ENCODE data around the gene GNAZ.

The GNAZ gene

DNA sequence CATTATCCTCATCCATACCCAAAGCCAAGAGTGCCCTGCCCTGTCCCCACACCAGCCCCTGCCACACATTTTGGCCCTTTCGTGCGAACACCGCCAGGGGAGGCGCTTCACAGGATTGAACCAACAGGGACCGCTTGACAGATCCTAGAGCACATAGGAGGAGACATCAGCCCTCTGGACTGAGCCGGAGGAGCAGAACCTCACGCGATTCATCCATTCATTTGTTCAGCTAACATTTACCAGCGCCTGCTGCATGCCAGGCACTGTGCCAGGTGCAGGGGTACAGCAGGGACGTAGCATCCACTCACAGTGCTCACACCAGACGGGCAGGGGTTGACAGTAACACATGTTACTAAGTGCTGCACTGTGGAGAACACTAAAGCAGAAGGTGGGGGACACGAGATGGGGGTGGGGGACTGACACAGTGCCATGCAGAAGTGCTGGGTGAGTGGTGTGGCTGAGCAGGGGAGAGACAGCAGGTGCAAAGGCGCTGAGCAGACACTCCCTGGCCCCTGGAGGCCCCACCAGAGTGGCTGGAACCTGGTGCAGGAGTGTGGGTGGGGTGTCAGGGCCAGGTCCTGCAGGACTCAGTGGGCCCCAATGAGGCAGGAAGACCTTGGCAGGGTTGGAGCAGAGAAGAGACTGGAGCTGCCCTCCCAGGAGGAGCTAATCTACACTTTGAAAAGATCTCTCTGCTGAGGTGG is 3.4 kb downstream of the GNAZ start:
- H3F3A ChIP-seq (ENCODE audit: insufficient read depth): no peaks in the 10 kb centered on the region
- H3K27me3 ChIP-seq (ENCODE audit: low read length): no peaks in the 10 kb centered on the region
- no peaks in the 10 kb centered on the region for H3K36me3 ChIP-seq (ENCODE audit: low read length)
- no peak overlapping the region for H2AFZ ChIP-seq (ENCODE audit: low read depth, low read length, severe bottlenecking)
- no peak overlapping the region for H3K9ac ChIP-seq (ENCODE audit: low read length)
- no peak overlapping the region for H3K27ac ChIP-seq (ENCODE audit: low read depth, low read length)
- no peak overlapping the region for H3K4me2 ChIP-seq (ENCODE audit: low read depth, low read length, poor library complexity, severe bottlenecking)
- H3K9me2 ChIP-seq (replicated peaks; ENCODE audit: insufficient read depth, low read length): no peaks in the 10 kb centered on the region
- H3K4me3 ChIP-seq (ENCODE audit: insufficient read depth, low read length, poor library complexity, severe bottlenecking): no peak overlapping the region
- no peaks in the 10 kb centered on the region for H4K20me1 ChIP-seq (ENCODE audit: low read depth, low read length)
- H3K79me2 ChIP-seq (ENCODE audit: insufficient read depth, low read length): no peaks in the 10 kb centered on the region
- no peaks in the 10 kb centered on the region for H3K9me3 ChIP-seq (ENCODE audit: insufficient read depth, low read length)
- TF ChIP-seq EZH2phosphoT487 (conservative IDR thresholded peaks at IDR 0.05; ENCODE audit: low read length) (no peak), CTCF (IDR thresholded peaks at IDR 0.05; ENCODE audit: insufficient read depth, low read length, poor library complexity, severe bottlenecking) (no peak)

- Histone ChIP-seq H2AFZ (ENCODE audit: low read depth, low read length, severe bottlenecking) (no peak overlapping the region), H3K4me3 (ENCODE audit: insufficient read depth, low read length, poor library complexity, severe bottlenecking) (no peak overlapping the region), H3K9me3 (ENCODE audit: insufficient read depth, low read length) (no peaks in the 10 kb centered on the region), H3K36me3 (ENCODE audit: low read length) (no peaks in the 10 kb centered on the region), H3K27ac (ENCODE audit: low read depth, low read length) (no peak overlapping the region), H3K4me2 (ENCODE audit: low read depth, low read length, poor library complexity, severe bottlenecking) (no peak overlapping the region), H3K27me3 (ENCODE audit: low read length) (no peaks in the 10 kb centered on the region), H3K9me2 (replicated peaks; ENCODE audit: insufficient read depth, low read length) (no peaks in the 10 kb centered on the region), H3K9ac (ENCODE audit: low read length) (no peak overlapping the region), H3F3A (ENCODE audit: insufficient read depth) (no peaks in the 10 kb centered on the region), H4K20me1 (ENCODE audit: low read depth, low read length) (no peaks in the 10 kb centered on the region), H3K79me2 (ENCODE audit: insufficient read depth, low read length) (no peaks in the 10 kb centered on the region)
- TF ChIP-seq CTCF (IDR thresholded peaks at IDR 0.05; ENCODE audit: insufficient read depth, low read length, poor library complexity, severe bottlenecking) (no peak), EZH2phosphoT487 (conservative IDR thresholded peaks at IDR 0.05; ENCODE audit: low read length) (no peak)
These were observed 4.1 kb downstream of the GNAZ start for GRCh38 chr22:23074451-23074850.

DNA sequence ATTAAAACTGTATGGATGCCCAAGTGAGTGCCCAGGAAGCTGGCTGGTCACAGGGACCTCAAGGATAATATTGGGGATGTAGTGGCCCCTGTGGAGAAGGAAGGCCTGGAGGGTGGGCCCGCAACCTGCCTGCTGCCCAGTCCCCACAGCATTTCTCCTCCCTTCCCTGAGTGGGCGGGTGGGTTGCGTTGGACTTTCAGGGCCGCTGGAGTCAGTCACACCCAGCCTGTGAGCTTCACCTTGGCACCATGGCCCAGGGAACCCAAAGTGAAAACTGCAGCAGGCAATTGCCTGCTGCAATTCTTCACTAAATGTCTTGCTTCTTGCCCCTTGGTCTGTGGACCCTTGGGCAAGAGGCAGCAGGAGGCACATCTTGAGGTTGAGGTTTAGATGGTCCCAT is 4.7 kb downstream of the GNAZ start:
- H3K9me2 ChIP-seq (replicated peaks; ENCODE audit: insufficient read depth, low read length): no peaks in the 10 kb centered on the region
- H3K36me3 ChIP-seq (ENCODE audit: low read length): no peaks in the 10 kb centered on the region
- H3K4me3 ChIP-seq (ENCODE audit: insufficient read depth, low read length, poor library complexity, severe bottlenecking): no peak overlapping the region
- H3K79me2 ChIP-seq (ENCODE audit: insufficient read depth, low read length): no peaks in the 10 kb centered on the region
- TF ChIP-seq CTCF (IDR thresholded peaks at IDR 0.05; ENCODE audit: insufficient read depth, low read length, poor library complexity, severe bottlenecking) (no peak), EZH2phosphoT487 (conservative IDR thresholded peaks at IDR 0.05; ENCODE audit: low read length) (no peak)
- no peaks in the 10 kb centered on the region for H3K9me3 ChIP-seq (ENCODE audit: insufficient read depth, low read length)
- H3K27ac ChIP-seq (ENCODE audit: low read depth, low read length): no peak overlapping the region
- H3K27me3 ChIP-seq (ENCODE audit: low read length): no peaks in the 10 kb centered on the region
- no peak overlapping the region for H3K4me2 ChIP-seq (ENCODE audit: low read depth, low read length, poor library complexity, severe bottlenecking)
- no peak overlapping the region for H3K9ac ChIP-seq (ENCODE audit: low read length)
- no peaks in the 10 kb centered on the region for H3F3A ChIP-seq (ENCODE audit: insufficient read depth)
- H2AFZ ChIP-seq (ENCODE audit: low read depth, low read length, severe bottlenecking): no peak overlapping the region
- H4K20me1 ChIP-seq (ENCODE audit: low read depth, low read length): no peaks in the 10 kb centered on the region

Data from SU-DHL-6 (cell line).